Measurements from ENCODE around the gene PLEKHF1. TPM values are rescaled to one million over a fixed set of nuclear protein-coding genes. Genes with fewer than 3 reads are reported as not detected.

Gene PLEKHF1
- total and polyA plus RNA-seq, 2 of the 13 experiments (the other 11 are each of a cell fraction or from before 2014, with no cell fraction given), result 2.9 to 3.8 TPM

DNA sequence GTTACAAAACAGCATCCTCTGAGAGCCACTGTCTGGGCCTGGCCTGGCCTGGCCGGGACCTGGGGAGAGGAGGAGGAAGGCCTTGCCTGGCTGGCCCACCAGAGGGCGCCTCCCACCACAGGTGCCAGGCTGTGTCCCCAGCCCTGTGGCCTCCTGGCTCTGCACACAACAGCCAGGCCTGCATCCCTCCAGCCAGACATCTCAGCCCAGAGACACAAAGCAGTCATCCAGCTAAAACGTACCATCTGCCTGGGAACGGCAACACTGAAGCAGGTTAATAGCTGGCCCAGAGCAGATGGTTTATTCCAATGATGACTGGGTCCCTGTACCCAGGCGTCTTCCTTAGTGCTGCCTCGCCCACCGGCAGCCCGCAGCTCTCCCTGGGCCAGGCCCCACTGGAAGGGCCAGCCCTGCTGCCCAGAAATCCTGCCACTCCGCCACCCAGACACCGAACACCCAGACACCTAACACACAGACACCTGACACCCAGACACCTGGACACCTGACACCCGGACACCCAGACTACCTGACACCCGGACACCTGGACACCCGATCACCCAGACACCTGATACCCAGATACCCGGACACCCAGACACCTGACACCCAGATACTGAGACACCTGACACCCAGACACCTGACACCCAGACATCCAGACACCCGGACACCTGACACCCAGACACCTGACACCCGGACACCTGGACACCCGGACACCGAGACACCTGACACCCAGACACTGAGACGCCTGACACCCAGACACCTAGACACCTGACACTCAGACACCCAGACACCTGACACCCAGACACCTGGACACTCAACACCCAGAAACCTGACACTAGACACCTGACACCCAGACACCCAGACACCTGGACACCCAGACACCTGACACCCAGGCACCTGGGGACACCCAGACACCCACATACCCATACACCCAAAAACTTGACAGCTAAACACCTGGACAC lies 29.7 kb downstream of the PLEKHF1 start (continued):
- TF ChIP-seq PHF8 (CRISPR knock-in tag; IDR thresholded peaks at IDR 0.05) (peak; percentile 42; the same call in 1 of the 2 replicates), GABPB1 (CRISPR knock-in tag; IDR thresholded peaks at IDR 0.05) (peak; percentile 68), ZNF639 (CRISPR knock-in tag; conservative IDR thresholded peaks at IDR 0.05) (no peak), NR2C2 (CRISPR knock-in tag; IDR thresholded peaks at IDR 0.05; ENCODE audit: borderline replicate concordance) (no peak), BCL6 (CRISPR knock-in tag; IDR thresholded peaks at IDR 0.05) (0 out of 2 replicates have a peak, but pooled peaks have one; percentile 16), XRCC5 (optimal IDR thresholded peaks at IDR 0.05; ENCODE audit: low read length) (peak; percentile 96), HDAC1 (CRISPR knock-in tag; IDR thresholded peaks at IDR 0.05) (no peak), ZNF121 (CRISPR knock-in tag; IDR thresholded peaks at IDR 0.05) (no peak), NAIF1 (CRISPR knock-in tag; IDR thresholded peaks at IDR 0.05; ENCODE audit: borderline replicate concordance) (no peak), SALL1 (CRISPR knock-in tag; IDR thresholded peaks at IDR 0.05) (peak; percentile 29; the same call in 1 of the 2 replicates), LCORL (IDR thresholded peaks at IDR 0.05) (no peak), LCORL (CRISPR knock-in tag; IDR thresholded peaks at IDR 0.05) (peak; percentile 67), TP53 (CRISPR knock-in tag; conservative IDR thresholded peaks at IDR 0.05) (no peak), GATAD1 (CRISPR knock-in tag; IDR thresholded peaks at IDR 0.05) (0 out of 2 replicates have a peak, but pooled peaks have one; percentile 30), MTF1 (CRISPR knock-in tag; IDR thresholded peaks at IDR 0.05) (no peak), ZNF430 (CRISPR knock-in tag; IDR thresholded peaks at IDR 0.05) (peak; percentile 37; the same call in 1 of the 2 replicates), KDM4B (CRISPR knock-in tag; IDR thresholded peaks at IDR 0.05) (peak; percentile 38; the same call in 1 of the 2 replicates), ZNF225 (CRISPR knock-in tag; IDR thresholded peaks at IDR 0.05) (peak; percentile 86; the same call in 1 of the 2 replicates), MLLT10 (CRISPR knock-in tag; IDR thresholded peaks at IDR 0.05) (no peak), KAT8 (CRISPR knock-in tag; IDR thresholded peaks at IDR 0.05) (0 out of 2 replicates have a peak, but pooled peaks have one; percentile 36), SKI (IDR thresholded peaks at IDR 0.05; ENCODE audit: partially characterized antibody) (peak; percentile 94), BCL3 (CRISPR knock-in tag; IDR thresholded peaks at IDR 0.05) (no peak), ZNF263 (CRISPR knock-in tag; IDR thresholded peaks at IDR 0.05) (0 out of 2 replicates have a peak, but pooled peaks have one; percentile 31), AGO1 (IDR thresholded peaks at IDR 0.05; ENCODE audit: low read depth, low read length, poor library complexity, severe bottlenecking) (no peak)
- TF ChIP-seq, protein P1, sequence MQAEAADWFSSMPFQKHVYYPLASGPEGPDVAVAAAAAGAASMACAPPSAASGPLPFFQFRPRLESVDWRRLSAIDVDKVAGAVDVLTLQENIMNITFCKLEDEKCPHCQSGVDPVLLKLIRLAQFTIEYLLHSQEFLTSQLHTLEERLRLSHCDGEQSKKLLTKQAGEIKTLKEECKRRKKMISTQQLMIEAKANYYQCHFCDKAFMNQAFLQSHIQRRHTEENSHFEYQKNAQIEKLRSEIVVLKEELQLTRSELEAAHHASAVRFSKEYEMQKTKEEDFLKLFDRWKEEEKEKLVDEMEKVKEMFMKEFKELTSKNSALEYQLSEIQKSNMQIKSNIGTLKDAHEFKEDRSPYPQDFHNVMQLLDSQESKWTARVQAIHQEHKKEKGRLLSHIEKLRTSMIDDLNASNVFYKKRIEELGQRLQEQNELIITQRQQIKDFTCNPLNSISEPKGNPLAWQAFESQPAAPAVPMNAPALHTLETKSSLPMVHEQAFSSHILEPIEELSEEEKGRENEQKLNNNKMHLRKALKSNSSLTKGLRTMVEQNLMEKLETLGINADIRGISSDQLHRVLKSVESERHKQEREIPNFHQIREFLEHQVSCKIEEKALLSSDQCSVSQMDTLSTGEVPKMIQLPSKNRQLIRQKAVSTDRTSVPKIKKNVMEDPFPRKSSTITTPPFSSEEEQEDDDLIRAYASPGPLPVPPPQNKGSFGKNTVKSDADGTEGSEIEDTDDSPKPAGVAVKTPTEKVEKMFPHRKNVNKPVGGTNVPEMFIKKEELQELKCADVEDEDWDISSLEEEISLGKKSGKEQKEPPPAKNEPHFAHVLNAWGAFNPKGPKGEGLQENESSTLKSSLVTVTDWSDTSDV (CRISPR knock-in tag; IDR thresholded peaks at IDR 0.05), result no peak
